GM06990 (cell line): Measurements from ENCODE around the gene TNS1.

ENCODE experiments used
- DNase-seq: peaks from one replicate; pipeline ENCODE4 v3.0.0-alpha.2; 2011; ENCODE audit not compliant: insufficient read length; ENCODE audit errors: extremely low read depth
- H3K27me3 ChIP-seq: replicated peaks from 2 replicates; pipeline ENCODE4 v1.6.0; 2011; ENCODE audit warnings: low read length; ENCODE audit not compliant: control insufficient read depth, insufficient read depth
- H3K36me3 ChIP-seq: 2 replicates; pipeline ENCODE4 v1.5.1; 2011; ENCODE audit warnings: low read length; ENCODE audit not compliant: control insufficient read depth, insufficient read depth
- H3K4me3 ChIP-seq: replicated peaks from 2 replicates; pipeline ENCODE4 v1.5.1; 2011; ENCODE audit warnings: low read depth, mild to moderate bottlenecking, control low read depth, low read length
- CTCF ChIP-seq: IDR thresholded peaks from 2 replicates; pipeline ENCODE4 v1.5.1; 2011; ENCODE audit warnings: low read length, control low read depth, mild to moderate bottlenecking, inconsistent platforms; ENCODE audit not compliant: insufficient read depth, poor library complexity, severe bottlenecking

The TNS1 gene

GRCh38 chr2:217829420-217829819 lies 173.4 kb downstream of the TNS1 start:
- no peak for TF ChIP-seq CTCF
- Histone ChIP-seq H3K4me3 (no peak overlapping the region), H3K27me3 (peaks cover 1% of the 10 kb centered on the region; the same call in 1 of the 2 replicates), H3K36me3 (no peaks in the 10 kb centered on the region)
- no peak for DNase-seq

GRCh38 chr2:217828336-217828735 lies 174.5 kb downstream of the TNS1 start:
- H3K4me3 ChIP-seq = no peak overlapping the region
- no peak for TF ChIP-seq CTCF
- H3K27me3 ChIP-seq = no peaks in the 10 kb centered on the region; the same call in 1 of the 2 replicates
- DNase-seq = no peak
- H3K36me3 ChIP-seq = no peaks in the 10 kb centered on the region

- no peak for TF ChIP-seq CTCF
These were observed 175.2 kb downstream of the TNS1 start for GRCh38 chr2:217827430-217828201.

GRCh38 chr2:217826991-217827390 lies 175.8 kb downstream of the TNS1 start:
- H3K4me3 ChIP-seq = no peak overlapping the region
- no peaks in the 10 kb centered on the region; the same call in 1 of the 2 replicates for H3K27me3 ChIP-seq
- no peak for DNase-seq
- TF ChIP-seq CTCF = no peak
- H3K36me3 ChIP-seq = no peaks in the 10 kb centered on the region

More at GRCh38 chr2:217827430-217828201, 175.2 kb downstream of the TNS1 start:
- Histone ChIP-seq H3K36me3 (no peaks in the 10 kb centered on the region), H3K27me3 (no peaks in the 10 kb centered on the region; the same call in 1 of the 2 replicates), H3K4me3 (no peak overlapping the region)
- DNase-seq = no peak

GRCh38 chr2:217826520-217826919 lies 176.3 kb downstream of the TNS1 start:
- Histone ChIP-seq H3K27me3 (no peaks in the 10 kb centered on the region; the same call in 1 of the 2 replicates), H3K4me3 (no peak overlapping the region), H3K36me3 (no peaks in the 10 kb centered on the region)
- DNase-seq = no peak
- no peak for TF ChIP-seq CTCF
